MM.1S (cell line): ENCODE data around the gene SLC35B3.

Experiments used
- EZH2phosphoT487 ChIP-seq: fragments of 300-600 bp; sonication (generic); IDR thresholded peaks from 2 replicates; pipeline ENCODE4 v1.6.1; 2018; ENCODE audit warnings: antibody characterized with exemption, low read length
- TF ChIP-seq, protein P1 (sequence below): fragments of 300-600 bp; sonication (generic); IDR thresholded peaks from 2 replicates; pipeline ENCODE4 v1.5.1; 2016; ENCODE audit warnings: antibody characterized with exemption, low read length, mixed read lengths

DNA sequence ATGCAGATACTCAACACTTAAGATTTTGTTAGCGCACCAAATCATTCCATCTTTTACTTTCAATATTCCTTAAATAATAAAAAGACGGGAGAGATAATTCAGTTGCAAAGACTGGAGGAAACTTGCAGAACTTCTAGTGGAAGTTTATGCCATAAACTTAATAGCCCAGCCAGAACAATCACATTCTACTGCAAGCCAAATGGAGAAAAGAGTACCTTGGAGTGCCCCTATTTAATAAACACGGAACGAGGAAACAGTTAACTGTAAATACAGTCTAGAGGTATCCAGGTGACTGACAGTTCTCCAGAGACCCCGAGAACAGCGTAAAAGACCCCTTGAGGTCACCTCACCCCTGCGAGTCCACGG is 635 bp downstream of the SLC35B3 start:
- TF ChIP-seq, protein P1, sequence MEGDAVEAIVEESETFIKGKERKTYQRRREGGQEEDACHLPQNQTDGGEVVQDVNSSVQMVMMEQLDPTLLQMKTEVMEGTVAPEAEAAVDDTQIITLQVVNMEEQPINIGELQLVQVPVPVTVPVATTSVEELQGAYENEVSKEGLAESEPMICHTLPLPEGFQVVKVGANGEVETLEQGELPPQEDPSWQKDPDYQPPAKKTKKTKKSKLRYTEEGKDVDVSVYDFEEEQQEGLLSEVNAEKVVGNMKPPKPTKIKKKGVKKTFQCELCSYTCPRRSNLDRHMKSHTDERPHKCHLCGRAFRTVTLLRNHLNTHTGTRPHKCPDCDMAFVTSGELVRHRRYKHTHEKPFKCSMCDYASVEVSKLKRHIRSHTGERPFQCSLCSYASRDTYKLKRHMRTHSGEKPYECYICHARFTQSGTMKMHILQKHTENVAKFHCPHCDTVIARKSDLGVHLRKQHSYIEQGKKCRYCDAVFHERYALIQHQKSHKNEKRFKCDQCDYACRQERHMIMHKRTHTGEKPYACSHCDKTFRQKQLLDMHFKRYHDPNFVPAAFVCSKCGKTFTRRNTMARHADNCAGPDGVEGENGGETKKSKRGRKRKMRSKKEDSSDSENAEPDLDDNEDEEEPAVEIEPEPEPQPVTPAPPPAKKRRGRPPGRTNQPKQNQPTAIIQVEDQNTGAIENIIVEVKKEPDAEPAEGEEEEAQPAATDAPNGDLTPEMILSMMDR: no peak
- TF ChIP-seq EZH2phosphoT487: no peak
